GM12872 (cell line): Measurements from ENCODE around the gene ARPC1A.

Experiments used
- TF ChIP-seq, protein P1 (sequence below): IDR thresholded peaks from 3 replicates; pipeline ENCODE4 v1.5.1; 2011; ENCODE audit warnings: low read depth, mild to moderate bottlenecking, low read length, moderate library complexity; ENCODE audit not compliant: insufficient read depth

Gene ARPC1A

DNA sequence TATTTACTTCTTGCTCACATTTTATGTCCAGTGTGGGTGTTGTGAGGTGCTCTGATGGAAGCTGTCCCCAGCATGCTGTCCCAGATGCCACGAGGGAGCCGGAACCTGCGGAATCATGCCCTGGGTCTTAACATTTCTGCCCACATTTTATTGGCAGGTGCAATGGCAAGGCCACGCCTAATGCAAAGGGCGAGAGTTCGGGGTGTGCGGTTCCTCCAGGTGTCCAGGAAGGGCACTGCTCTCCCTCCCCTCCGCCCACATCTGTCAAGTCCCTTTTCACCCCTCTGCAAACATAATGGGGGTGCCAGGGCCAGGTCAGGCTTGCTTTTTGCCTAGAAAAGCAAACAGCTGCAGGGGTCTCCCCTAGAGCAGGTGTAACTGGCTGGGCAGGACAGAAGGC, 66.3 kb downstream of the ARPC1A start:
- TF ChIP-seq, protein P1, sequence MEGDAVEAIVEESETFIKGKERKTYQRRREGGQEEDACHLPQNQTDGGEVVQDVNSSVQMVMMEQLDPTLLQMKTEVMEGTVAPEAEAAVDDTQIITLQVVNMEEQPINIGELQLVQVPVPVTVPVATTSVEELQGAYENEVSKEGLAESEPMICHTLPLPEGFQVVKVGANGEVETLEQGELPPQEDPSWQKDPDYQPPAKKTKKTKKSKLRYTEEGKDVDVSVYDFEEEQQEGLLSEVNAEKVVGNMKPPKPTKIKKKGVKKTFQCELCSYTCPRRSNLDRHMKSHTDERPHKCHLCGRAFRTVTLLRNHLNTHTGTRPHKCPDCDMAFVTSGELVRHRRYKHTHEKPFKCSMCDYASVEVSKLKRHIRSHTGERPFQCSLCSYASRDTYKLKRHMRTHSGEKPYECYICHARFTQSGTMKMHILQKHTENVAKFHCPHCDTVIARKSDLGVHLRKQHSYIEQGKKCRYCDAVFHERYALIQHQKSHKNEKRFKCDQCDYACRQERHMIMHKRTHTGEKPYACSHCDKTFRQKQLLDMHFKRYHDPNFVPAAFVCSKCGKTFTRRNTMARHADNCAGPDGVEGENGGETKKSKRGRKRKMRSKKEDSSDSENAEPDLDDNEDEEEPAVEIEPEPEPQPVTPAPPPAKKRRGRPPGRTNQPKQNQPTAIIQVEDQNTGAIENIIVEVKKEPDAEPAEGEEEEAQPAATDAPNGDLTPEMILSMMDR: no peak

DNA sequence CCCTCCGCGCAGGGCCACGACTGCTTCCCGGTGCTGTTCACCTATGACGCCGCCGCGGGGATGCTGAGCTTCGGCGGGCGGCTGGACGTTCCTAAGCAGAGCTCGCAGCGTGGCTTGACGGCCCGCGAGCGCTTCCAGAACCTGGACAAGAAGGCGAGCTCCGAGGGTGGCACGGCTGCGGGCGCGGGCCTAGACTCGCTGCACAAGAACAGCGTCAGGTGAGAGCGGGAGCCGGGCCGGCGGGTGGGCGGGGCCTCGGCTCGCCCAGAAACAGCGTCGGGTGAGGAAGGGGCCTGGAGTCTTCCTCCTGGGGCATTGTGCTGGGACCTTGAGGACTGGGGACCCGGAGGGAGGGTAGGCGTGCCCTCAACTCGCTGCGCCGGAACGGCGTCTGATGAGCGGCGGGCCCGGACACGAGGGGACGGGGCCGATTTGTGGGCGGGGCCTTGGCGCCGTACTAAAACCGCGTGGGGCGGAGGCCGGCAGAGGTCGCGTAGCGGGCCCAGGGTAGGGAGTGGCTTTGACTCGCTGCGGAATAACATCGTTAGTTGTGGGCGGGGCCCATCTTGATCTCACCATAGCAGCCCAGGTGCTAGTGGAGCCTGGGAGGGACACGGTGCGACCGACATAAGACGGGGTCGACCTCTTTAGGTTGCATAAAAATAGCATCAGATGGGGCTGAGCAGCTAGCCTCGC, 67.1 kb downstream of the ARPC1A start:
- TF ChIP-seq, protein P1: no peak

DNA sequence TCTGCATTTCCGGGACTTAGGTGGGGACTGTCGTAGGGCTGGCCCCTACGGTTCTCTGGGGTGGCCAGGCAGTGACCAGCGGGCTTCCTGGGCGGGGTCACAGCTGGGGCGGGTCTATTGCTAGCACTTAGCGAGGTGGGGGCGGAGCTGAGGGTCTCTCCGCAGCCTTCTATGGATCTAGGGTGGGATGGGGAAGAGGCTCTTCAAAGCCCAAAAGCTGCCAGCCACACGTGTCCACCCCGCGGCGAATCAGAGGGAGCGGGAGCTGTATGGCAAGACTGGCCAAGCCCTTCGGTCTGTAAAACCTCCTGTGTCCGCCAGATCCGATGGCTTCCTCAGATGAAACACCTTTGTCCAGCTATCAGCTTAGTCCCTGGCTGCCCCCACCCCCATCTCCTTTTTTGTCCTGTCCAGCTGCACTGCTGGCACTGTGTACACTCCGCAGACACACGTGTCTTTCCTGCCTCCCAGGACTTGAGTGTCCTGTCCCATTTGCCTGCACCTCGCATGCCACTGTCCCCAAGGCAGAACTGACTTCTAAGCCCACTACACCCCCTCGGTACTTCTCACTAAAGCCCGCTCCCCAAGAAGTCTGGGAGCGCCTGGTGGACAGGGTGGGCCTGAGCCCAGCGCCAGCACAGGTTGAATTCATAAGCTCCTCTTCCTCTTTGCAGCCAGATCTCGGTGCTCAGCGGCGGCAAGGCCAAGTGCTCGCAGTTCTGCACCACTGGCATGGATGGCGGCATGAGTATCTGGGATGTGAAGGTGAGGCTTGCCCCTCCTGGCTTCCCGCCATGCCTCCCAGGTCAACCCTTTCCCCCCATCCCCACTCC, 67.9 kb downstream of the ARPC1A start:
- TF ChIP-seq, protein P1: no peak

DNA sequence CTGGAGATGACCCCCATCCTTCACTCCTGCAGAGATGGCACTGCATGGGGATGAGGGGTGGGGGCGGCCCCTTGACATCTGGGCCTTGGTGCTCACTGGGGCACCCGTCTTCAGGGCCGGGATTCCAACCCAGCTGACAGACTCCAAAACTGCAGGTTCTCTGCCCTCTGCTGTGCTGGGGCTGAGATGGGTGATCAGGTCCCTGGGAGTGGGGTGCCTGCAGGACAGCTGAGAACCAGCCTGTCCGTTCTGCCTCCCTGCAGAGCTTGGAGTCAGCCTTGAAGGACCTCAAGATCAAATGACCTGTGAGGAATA, 68.4 kb downstream of the ARPC1A start:
- TF ChIP-seq, protein P1: no peak

DNA sequence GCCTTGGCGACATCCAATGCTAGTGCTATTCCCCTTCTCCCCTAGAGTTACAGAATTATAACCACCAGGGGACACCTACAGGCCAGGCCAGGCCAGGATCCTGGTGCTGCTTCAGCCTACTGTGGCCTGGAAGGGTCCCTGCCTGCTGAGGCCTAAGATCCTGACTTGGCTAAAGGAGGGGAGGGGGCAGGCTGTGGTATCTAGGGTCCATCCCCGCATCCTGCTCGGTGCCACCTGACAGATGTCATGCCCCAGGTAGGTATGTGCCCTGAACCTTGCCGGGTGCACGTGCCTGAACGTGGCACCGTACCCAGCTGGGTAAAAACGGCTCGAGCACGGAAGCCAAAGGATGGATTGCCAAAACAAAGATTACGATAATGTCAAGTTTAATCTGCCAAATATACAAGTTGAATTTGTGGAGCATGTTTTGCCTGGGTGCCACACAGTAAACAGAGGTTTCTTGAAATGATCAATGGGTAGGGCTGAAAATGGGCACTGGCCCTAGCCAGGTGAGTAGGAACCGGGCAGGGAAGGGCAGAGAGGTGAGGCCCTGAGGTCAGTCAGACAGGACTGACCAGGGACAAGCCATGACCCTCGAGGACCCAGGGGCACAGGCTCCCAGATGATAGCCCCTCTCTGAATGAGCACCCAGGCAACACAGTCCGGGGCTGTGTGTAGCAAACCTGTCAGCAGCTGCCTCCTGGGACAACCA, 70.1 kb downstream of the ARPC1A start:
- TF ChIP-seq, protein P1: no peak

DNA sequence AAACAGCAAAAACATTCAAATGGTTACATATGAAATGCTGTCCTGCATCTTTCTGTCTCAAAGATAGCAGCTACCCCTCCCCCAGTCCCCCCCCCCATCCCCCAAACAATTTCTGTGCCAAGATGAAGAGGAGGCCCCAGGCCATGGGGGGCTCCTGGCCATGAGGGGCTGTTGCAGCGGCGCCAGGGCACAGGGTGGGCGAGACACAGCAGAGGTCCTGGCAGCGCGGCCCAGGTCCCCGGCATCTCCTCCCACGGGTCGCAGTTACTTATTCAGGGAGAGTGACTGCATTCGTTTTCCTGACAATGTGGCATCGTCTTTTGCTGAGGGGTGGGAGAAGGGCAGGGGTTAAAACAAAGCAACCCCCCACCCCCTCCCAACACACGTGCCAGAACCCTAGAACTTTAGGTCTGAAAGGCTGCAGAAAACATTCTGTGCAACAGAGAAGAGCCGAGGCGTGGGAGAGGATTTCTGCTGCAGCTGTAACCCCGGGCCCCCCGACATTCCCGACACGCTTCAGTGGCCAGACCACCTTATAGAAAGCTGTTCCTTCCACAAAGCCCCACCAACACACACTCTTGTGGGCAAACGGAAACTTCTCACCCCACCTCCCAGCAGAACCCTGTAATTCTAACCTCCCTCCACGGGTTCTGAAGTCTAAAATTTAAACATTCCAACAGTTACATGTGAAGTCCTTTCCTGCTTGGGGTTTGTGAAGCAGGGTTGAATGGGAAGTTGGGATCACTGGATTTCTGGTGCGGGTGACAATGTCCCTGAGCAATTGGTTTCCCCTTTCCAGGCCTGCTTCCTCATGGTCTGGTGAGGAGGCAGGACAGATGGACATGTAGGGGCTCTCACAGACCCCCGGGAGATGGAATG, 71.0 kb downstream of the ARPC1A start:
- TF ChIP-seq, protein P1: no peak
